Measurements from ENCODE around the gene MFSD2B.

- no peak for TF ChIP-seq JAZF1 (CRISPR knock-in tag; IDR thresholded peaks at IDR 0.05)
- TF ChIP-seq, protein P1, sequence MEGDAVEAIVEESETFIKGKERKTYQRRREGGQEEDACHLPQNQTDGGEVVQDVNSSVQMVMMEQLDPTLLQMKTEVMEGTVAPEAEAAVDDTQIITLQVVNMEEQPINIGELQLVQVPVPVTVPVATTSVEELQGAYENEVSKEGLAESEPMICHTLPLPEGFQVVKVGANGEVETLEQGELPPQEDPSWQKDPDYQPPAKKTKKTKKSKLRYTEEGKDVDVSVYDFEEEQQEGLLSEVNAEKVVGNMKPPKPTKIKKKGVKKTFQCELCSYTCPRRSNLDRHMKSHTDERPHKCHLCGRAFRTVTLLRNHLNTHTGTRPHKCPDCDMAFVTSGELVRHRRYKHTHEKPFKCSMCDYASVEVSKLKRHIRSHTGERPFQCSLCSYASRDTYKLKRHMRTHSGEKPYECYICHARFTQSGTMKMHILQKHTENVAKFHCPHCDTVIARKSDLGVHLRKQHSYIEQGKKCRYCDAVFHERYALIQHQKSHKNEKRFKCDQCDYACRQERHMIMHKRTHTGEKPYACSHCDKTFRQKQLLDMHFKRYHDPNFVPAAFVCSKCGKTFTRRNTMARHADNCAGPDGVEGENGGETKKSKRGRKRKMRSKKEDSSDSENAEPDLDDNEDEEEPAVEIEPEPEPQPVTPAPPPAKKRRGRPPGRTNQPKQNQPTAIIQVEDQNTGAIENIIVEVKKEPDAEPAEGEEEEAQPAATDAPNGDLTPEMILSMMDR (IDR thresholded peaks at IDR 0.05): no peak
- TF ChIP-seq KAT7 (CRISPR knock-in tag; IDR thresholded peaks at IDR 0.05; ENCODE audit: borderline replicate concordance): no peak
- TF ChIP-seq E2F5 (CRISPR knock-in tag; IDR thresholded peaks at IDR 0.05): no peak
- no peak for TF ChIP-seq TEAD1 (CRISPR knock-in tag; IDR thresholded peaks at IDR 0.05)
- TF ChIP-seq NFE2L1 (CRISPR knock-in tag; IDR thresholded peaks at IDR 0.05): no peak
- no peak for TF ChIP-seq PRDM15 (CRISPR knock-in tag; IDR thresholded peaks at IDR 0.05)
- TF ChIP-seq EMX1 (CRISPR knock-in tag; IDR thresholded peaks at IDR 0.05): no peak
- no peak for TF ChIP-seq MYBL2 (CRISPR knock-in tag; IDR thresholded peaks at IDR 0.05)
- TF ChIP-seq, protein P2, sequence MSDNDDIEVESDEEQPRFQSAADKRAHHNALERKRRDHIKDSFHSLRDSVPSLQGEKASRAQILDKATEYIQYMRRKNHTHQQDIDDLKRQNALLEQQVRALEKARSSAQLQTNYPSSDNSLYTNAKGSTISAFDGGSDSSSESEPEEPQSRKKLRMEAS (CRISPR knock-in tag; IDR thresholded peaks at IDR 0.05): no peak
- TF ChIP-seq TEAD4 (CRISPR knock-in tag; IDR thresholded peaks at IDR 0.05): no peak
These were observed 16.1 kb upstream of the MFSD2B start for GRCh38 chr2:23993736-23994269.

Measured in WTC11 (cell line).